GM19455 (cell line): Measurements from ENCODE around the gene CEP63.

Source experiments
- ATAC-seq: cut with Tn5 transposase; IDR thresholded peaks from one replicate; pipeline ENCODE4 v1.9.1; 2021; ENCODE audit not compliant: unreplicated experiment

CEP63 gene

GRCh38 chr3:134466331-134466730, 19.5 kb upstream of the CEP63 start:
- no peak for ATAC-seq

DNA sequence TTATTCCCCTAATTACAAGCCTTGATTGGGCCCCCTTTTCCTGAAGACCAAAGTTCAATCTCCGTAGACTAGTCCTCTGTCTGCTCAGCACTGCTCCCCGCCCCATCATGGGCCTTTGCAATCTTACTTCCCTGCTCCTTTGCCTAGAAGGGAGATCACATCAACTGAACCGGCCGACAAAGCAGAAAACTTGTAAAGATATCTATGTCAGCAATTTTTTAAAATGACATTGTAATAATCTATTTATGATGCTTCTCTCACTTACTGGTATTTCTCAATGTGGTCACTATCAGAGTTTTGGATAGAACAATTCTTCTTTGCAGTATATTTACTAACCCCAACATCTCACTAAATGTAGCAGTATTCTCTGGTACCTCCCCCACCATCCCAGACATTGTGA, 17.3 kb upstream of the CEP63 start:
- no peak for ATAC-seq

DNA sequence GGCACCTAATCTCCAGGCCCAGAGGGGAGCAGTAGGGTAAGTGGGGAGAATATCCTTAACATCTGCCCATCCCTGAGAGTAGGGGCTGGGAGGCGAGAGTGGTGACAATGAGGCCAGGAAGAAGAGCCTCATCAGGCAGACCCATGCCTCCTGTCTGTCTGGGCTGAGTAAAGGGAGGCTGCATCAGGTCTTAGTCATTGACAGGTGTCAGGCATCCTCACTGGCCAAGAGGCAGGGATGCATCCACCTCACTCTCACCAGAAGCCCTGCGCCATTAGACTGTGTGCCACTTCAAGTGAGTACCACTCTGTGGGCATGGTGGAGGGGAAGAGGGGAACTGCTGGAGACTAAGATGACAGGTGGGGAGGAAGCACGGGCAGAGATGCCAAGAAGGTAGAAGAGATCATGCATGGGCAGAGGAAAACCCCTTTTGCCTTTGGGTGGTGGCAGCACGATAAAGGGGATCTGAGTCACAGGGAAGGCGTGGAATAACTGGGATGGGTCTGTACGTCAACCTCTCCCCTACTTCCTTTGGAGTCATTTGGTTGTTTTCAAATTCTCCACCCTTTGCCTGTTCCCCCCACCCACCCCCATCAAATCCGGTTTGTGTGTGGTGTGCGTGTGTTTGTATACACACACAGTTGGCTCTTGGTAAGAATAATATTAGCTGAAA, 14.2 kb upstream of the CEP63 start:
- no peak for ATAC-seq

DNA sequence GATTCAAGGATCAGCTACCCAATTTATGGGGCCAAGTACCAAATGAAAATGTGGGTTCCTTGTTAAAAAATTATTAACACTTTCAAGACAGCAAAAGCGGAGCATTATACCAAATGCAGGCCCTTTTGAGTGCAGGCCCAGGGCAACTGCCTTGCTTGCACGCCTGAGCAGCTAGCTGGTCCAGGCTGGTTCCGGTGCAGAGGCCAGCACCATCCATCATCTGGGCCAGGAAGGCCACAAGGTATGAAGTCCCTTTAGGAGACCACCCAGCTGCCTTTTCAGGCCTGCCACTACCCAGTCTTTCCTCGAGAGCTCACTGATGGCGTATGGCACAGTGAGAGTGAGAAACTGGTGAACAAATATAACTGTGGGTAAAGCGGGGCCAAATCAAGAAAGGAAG, 13.0 kb upstream of the CEP63 start:
- ATAC-seq, result no peak

DNA sequence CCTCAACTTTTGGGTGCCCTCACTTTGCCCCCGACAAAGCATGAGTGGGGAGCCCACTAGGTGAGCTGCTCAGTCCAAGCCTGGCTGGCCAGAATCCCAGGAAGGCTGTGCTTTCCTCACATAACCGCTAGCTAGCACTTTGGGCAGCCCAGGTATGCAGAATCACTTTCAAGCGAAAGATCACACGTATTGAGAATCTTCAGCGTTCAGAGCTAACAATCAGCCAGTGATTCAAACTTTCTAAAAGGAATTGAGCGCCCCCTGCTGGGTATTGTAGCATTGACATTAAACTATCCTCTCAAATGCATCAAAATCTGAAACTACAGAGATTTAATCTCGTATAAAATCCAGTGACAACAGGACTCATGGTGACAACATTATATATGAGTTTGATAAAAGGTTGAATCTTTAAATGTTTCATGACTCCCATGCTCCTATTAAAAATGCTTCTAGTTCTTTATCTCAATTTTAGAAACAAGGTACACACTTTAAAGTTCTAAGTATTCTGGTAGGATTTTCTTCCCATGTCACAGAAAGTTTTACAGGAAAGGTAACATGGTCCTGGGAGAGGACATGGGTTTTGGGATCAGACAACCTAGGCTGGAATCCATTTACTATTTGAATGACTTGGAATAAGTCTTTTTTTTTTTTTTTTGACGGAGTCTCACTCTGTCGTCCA, 11.8 kb upstream of the CEP63 start:
- ATAC-seq, result no peak

- ATAC-seq, result no peak
These were observed 10.9 kb upstream of the CEP63 start for GRCh38 chr3:134474956-134475355.

GRCh38 chr3:134476306-134476705, 9.6 kb upstream of the CEP63 start:
- no peak for ATAC-seq

DNA sequence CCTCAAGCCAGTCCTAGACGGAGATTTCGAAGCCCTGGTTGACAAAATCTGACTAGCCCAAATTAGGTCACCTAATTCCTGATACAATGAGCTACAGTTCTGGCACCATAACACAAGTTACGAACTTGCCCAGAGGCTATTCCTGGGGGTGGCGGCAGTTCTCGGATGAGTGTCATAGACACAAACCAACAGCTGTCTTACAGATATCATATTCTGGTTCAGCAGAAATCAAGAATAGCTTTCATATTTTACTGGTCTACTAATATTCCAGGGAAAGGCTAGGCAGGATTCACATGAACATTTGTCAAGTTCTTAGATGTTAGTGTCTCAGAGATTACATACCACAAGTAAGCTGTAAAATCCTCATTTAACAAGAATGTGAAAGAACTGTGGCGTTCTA, 8.9 kb upstream of the CEP63 start:
- no peak for ATAC-seq

- no peak for ATAC-seq
These were observed 7.9 kb upstream of the CEP63 start for GRCh38 chr3:134477938-134478337.

- no peak for ATAC-seq
These were observed 5.3 kb upstream of the CEP63 start for GRCh38 chr3:134480546-134480945.

- ATAC-seq, result no peak
These were observed 4.7 kb upstream of the CEP63 start for GRCh38 chr3:134481166-134481565.

DNA sequence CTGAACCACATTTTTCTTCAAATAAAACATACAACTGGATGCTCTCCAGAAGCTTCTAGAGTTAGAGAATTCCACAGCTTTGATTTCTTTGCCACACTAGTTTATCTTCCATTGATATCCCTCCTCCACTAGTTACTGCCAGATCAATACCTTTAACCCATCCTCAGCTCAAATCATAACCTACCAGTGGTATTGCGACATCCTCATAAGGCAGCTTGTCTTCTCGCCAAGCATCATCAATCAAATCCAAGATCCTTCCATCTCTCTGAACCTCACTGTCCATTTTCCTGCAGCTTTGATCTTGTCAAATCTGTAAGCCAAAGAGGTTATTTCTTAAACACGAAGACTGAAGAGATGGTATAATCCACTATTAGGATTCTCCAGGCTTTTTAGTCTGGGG, 3.2 kb upstream of the CEP63 start:
- no peak for ATAC-seq

GRCh38 chr3:134483195-134483900, 2.5 kb upstream of the CEP63 start:
- ATAC-seq, result no peak

DNA sequence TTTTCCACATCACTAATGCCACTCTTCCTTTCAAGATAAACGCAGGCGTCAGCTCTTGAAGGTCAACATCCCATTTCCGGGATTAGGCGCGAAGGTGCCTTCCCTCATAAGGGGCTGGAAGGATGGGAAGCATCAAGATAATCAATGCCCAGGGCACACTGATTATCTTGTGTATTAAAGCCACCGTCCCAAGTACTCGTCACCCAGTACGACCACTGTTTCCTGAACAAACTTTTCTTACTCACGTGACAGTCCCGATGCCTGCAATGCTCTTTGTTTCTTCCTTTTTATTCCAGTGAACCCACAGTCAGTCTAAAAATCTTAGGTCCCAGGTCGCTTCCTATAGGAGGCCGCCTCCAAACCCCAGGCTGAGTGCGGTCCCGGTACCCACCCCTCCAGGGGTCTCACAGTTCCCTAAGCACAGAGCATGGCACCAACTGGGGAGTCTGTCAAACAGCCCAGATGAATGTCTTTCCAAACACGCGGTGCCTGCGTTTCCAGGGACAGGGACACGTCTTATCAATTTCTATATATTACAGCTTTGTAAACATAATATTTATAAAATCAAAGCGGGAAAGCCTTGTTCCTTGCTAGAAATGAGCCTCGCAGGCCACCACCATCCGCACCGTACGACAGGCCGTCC, 661 bp upstream of the CEP63 start:
- ATAC-seq, result peak; percentile 22

DNA sequence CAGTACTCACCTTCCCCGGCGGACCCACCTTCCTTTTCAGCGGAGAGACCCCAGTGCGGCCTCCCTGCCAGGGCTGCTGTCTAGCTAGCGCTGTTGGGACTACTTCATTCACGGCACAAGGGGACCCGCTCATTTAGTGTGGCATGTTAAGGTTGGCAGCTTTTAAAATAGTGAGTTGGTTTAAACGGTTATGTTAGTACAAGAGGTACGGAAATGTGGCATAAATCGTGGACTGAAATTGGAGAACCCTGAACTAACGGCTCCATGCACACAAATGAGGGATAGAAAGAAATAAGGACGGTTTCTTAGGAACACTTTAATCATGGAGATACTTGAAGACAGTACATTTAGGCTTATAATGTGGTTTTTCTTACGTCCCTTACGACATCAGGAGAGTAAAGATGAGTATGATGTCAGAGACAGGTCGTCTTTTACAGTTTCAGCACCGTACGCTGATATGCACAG, 752 bp downstream of the CEP63 start:
- peak; percentile 23 for ATAC-seq

GRCh38 chr3:134487406-134487805, 1.5 kb downstream of the CEP63 start:
- no peak for ATAC-seq

DNA sequence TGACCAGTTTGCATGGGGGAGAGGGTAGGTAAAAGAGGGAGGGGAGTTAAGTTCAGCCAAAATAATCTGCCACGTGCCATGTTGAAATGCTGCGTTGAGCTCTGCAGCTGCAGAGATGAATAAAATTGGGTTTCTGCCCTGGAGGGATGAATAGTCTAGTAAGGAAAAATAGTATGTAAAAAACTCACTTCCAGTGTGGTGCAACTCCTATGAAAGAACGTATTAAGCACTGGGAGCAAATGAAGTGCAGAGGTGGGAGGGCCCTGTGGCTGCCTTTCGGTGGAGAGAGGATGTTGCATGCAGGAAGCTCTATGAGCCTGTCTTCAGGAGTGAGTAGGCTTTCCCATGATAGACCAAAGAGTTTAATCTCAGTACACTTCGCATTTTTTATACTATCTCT, 8.6 kb downstream of the CEP63 start:
- no peak for ATAC-seq

DNA sequence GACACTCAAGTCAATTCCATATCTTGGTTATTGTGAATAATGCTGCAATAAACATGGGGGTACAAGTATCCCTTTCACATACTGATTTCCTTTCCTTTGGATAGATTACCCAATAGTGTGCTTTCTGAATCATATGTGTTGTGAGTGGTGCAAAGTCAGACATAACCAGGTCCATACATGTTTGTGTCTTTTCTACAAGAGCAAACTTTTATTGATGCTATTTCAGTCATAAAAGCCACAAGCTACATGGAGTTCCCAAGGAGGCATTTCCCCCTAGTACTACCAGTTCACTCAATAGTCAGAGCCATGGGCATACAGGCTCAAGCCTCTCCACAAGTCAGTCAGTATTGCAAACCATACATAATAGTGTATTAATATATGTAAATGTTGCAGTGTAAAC, 10.1 kb downstream of the CEP63 start:
- ATAC-seq, result no peak

DNA sequence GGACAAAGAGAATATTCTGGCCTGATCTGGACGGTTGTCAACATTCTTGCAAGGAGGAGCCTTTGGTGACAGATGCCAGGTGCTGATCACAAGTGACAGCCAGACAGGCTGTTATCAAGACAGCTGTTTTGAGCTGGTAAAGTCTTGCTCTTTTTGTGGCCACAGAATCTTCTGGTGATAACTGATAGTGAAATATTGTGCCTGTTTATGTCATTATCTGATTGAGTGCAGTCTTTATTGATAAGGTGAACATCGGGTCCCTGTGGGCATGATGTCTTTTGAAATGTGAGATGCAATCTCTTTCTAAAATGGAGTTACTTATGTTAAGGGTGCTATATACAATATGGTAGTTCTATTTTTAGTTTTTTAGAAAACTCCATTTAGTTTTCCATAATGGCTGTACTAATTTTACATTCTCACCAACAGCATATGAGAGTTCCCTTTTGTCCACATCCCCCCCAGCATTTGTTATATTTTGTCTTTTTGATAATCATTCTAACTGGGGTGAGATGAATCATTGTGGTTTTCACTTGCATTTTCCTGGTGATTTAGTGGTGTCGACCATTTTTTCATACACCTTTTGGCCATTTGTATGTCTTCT, 10.7 kb downstream of the CEP63 start:
- ATAC-seq, result no peak

- ATAC-seq, result no peak
These were observed 17.4 kb downstream of the CEP63 start for GRCh38 chr3:134503266-134503665.

- ATAC-seq, result no peak
These were observed 18.3 kb downstream of the CEP63 start for GRCh38 chr3:134504132-134504531.
